ENCODE measurements around the gene YLPM1.

Gene YLPM1

DNA sequence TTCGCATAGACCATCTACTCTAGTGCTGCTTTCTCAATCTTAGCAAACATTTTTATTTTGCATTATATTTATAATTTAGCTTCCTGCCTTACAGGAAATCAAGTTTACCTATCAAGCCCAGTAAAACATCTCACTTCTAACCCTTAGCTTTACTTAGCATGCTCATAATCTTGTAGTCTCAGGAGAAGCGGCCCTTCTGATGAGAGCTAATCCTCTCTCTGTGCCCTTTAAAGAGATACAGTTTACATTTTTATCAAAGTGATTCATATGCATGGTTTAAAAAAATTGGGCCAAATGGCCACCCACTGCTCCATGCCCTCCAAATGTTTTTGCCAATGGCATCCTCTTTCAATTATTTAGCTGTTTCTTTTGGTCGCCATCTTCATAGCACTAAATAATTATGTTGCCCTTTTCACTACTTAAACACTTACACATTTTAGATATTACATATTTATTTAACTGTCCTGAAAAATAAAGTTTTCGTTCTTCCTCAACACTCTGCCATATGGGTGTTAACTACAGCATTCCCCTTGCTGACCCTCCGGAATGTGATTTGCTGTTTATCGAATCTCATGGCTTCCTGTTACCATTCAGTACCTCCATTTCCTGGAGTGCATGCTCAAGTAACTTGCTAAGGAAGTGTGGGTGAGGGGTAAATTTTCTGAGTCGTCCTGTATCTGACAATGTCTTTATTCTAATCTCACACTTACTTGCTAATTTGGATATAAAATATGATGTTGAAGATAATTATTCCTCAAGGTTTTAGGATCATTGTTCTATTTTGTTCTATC, 29.3 kb downstream of the YLPM1 start:
- no peak for DNase-seq

DNA sequence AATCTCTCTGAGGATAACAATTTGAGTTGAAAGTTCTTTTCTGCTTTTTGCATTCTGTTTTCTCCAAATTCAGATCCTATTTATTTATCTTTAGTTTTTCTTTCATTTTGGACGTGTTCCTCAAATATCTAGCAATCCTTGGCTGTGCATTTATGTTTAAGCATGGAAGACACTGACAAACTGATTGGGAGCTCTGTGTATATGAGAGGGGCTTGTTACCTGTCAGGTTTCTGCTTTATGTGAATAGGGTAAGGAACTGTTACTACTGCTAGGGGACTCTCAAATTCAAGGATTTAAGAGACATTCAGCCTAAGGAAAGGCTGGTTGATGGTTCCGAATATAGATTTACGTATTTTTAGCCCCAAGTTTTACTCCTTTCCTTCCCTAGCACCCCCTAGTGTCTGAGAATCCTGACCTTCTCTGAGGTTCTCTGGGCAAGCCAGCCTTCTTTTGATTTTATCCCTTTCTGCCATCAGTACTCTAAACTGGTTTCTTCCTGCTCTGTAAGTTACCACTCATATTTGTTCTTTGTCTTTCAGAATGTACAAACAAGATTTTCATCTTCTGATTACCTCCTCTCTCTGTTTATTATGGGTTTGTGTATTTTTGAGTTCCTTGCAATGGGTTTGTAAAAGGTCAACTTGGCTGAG, 30.5 kb downstream of the YLPM1 start:
- no peak for DNase-seq

DNA sequence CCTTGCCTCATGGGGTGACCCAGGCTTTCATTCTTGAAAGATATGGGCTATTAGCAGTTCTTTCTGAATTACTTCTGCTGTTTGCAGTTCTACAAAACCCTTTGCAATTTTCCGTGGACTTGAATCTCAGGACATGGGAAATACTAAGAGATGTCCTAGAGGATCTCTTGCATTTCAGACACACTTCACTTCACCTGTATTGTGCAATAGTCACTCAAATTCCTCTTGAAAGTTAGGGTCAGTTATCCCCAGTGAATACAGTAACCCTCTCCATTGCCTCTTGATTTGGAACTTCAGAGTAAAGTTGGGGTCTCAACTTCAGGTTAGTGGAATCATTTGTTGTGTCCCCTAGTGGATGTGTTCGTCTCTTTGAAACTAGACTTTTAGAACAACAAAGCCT, 31.8 kb downstream of the YLPM1 start:
- no peak for DNase-seq

DNA sequence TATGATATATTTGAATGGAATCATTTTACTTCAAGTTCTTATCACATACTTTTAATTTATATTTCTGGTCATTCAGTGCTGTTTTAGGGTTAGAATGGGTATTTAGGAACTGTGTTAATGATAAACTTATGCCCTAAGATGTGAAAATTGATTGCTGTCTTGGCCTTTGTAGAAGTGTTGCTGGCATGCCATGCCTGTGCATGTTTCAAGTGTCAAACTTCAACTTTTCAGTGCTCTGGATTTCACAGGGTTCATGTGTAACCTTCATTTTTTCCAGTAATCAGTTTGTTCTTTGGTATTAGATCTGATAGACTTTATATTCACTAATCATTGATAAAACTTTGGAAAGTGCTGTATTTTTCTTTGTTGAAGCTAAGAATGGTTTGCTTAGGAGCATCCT, 36.6 kb downstream of the YLPM1 start:
- no peak for DNase-seq

DNA sequence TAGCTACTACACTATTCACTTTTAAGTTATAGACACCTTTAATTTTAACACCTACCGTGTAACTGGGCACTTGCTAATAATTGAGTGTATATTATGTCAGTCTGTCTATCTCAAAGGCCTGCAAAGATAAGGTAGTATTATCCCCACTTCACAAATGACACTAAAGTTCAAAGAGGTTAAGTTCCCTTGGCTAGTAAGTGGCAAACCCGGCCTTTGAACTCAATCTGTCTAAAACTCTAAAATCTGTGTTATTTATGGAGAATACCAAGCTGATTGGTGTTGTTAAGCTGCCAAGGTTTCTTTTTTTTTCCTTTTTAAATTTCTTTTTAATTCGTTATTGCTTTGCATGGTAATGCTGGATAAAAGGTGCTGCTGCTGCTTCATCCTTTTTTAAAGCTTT, 37.7 kb downstream of the YLPM1 start:
- DNase-seq: no peak

DNA sequence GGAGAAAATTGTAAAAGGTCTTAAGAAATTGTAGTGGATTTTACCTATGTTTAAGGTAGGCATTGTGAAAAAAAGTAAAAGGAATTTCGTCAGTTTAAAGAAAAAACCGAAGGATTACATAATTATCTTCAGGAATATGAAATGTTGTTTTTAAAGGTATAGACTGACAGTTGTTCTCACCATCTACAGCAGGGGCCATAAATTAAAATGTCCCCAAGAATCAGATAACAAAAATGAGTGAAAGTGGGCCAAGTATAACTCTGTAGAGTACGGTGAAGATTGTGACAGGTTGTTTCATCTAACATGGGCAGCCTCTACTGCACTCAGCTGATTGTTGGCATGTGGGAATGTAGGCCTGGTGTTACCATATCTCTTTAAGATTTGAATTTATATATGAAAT, 38.3 kb downstream of the YLPM1 start:
- no peak for DNase-seq

DNA sequence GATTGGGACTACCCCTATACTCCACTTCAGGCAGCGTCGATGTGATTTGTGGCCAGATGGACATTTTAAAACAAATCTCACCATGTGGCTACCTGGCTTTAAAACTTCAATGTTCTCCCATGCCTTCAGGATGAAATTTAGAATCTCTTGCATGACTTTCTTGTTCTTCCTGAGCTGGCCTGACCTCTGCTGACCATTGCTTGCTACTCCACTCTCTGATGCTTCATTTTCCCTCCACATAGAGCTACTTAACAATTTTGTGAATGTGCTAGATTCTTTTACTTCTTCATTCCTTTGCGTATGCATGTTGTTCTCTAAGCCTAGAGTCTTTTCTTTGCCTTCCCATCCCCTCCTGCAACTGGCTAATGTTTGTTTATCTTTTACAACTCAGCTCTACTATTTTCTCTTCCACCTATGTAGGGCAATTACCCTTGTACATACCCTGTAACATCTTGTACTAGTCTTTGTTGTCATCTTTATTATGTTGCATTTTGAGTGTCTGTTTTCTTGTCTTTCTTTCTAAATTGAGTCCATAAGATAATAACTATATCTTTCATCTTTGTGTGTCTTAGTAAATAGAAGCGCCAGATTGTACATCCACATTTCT, 41.2 kb downstream of the YLPM1 start:
- no peak for DNase-seq

DNA sequence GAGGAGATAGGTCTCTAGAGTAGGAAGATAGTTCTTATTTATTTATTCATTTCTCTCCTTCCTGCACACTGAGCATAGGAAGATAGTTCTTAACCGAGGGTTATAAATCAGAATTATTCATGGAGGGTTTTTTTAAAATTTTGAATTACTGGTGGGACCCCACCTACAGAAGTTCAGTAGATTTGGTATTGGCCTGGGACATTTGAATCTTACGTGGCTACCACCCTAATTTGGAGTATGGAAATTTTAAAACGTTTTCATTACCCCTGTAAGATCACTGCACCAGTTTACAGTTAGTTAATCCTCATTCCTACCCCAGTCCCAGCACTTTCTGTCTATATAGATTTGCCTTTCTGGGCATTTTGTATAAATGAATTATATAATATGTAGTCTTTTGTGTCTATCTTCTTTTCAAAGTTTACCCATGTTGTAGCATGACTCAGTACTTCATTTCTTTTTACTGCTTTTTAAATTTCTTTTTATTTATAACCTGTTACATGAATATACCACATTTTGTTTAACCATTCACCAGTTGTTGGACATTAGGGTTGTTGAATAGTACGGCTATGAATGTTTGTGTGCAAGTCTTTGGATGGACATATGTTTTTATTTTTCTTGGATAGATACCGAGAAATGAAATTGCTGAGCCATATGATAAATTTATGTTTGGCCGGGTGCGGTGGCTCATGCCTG, 44.9 kb downstream of the YLPM1 start:
- no peak for DNase-seq

DNA sequence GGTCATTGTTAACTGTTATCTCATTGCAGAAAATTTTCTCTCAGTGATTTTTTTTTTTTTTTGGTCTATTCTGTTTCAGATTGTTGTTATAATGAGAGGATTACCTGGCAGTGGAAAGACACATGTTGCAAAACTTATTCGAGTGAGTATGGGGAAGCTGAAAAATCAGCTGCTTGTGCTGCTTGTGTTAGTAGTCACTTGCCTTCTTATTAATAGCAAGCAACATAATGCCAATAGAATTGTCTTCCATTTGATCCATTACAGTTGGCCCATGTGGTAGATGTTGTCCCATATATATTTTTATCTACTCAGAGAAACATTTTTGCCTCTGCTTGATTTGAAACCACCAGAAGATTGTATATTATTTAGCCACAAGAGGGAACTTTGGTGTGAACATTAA, 53.0 kb downstream of the YLPM1 start:
- no peak for DNase-seq

DNA sequence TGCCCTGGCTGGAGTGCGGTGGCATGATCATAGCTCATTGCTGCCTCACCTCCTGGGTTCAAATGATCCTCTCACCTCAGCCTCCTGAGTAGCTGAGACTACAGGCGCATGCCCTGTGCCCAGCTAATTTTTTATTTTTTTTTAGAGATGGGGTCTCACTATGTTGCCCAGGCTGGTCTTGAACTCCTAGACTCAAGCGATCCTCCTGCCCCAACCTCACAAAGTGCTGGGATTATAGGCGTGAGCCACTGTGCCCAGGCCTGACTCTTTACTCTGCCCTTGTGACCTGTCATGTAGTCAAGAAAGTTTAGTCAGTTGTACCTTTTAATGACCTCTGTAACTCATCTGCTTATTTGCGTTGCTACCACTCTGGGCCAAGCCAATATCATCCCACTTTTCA, 57.2 kb downstream of the YLPM1 start:
- no peak for DNase-seq

DNA sequence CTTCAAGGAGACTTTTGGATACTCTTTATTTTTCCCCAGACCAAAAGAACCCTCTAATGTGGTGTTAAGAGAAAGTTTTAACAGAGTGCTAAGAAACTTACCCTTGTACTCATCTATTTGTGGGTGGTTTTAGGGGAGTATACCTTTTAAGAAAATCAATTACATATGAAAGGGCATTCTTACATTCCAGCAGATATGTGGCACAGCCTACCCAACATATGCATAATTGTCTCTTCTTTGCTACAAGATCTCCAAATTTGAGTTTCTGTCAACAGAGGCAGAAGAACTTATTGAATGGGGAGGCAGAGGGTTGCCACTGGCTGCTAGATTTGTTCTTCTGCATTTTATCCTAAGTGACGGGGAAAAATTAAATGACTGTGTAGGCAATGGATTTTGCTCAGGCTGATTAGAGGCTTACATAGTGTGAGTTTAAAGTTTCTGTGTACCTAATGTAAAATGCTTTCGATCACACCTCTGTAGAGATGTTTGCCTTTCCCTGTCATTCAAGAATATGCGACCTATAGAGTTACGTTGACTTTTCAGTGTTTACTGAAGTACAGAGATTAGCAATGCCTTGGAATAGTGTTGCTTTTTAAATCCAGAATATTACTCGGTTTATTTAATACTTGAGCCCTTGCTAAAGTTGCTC, 58.3 kb downstream of the YLPM1 start:
- DNase-seq: no peak

DNA sequence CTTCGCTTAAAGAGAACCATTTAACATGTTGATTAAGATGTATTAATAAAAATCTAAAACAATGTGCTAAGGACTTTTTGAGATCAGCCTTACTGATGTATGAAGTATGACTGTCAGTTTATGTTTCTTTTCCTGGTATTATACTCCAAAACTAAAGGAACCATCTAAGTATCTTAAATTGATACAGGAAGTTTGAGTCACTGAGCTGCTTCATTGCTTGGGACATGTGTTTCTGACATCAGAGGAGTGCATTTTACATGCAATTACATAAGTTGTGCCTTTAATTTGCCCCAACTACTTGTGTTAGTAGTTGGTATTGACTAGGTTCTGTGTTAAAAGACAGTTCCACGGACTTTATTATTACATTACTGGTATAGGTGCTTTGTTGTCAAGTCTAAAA, 61.9 kb downstream of the YLPM1 start:
- no peak for DNase-seq

DNA sequence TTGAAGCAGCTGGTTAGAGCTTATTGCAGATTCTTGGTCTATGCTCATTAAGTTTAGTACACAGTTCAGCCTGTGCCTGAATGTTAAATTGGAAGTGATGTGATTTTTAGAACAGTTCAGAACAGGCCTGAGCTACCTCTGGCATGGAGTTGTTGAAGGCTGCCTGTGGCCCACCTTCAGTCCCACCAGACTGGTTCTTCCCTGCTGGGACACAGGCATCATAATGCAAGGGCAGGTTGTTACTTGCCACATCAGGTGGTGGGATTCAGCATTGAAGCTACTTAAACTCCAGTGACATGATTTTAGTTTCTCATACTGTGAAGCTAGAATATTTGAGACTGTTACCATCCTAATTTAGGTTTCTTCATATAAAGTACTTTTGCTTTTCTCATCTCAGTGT, 63.5 kb downstream of the YLPM1 start:
- DNase-seq: no peak

DNA sequence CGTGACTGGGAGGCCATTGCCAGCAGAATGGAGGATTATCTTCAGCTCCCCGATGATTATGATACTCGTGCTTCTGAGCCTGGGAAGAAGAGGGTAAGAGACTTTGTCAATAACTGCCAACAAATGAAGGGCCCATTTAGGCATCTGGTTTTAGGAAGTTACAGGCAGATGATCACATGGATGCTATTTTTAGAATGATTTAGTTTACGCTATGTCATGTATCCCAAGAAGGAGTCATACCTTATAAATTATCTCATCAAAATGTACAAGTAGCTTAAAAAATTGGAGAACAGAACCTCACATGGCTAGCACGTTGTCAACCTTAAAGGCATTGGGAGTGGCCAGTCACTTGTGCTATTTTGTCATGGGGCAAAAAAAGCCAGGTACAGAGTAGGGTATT, 66.1 kb downstream of the YLPM1 start:
- DNase-seq: no peak

DNA sequence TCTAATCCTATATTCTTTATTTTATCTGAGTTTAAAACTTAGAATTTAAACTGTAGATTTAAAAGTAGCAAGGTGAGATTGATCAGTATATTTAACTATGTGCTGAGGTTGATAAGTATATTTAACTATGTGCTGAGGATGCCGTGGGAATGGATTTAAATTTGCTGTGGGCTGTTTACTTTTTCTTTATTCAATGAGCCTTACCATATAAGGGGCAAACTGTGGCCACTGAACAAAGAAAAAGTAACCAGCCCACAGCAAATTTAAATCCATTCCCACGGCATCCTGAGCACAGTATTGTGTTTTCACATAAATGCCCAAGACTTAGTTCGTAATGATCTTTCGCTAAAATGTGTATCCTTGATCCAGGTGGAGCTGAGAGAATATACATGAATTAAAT, 69.7 kb downstream of the YLPM1 start:
- DNase-seq: no peak

DNA sequence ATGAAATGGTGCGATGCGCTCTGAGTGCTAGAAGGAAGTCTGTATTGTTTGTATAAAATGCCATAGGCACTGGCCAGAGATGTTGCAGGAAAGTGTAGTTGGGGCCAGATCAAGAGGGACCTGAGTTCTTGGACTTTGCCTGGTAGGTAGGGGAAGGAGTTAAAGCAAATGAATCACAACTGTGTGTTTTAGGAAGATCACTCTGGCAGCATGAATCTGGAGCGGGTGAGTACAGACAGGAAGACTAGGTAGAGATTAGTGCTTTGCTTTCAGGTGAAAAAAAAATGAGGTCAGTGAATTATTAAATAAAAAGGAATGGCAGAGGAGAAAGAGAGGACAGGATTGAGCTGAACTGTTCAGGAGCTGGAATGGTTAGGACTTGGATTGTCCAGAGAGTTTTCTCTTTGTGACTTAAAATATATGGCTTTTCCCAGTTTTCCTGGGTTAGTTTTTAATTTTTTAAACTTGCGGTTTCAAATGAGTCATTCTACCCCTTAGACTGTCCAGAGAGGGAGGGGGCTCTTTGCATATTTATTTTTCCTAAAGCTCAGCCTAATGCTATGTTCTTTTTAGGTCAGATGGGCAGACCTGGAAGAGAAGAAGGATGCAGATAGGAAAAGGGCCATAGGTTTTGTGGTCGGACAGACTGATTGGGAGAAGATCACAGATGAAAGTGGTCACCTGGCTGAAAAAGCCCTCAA, 71.7 kb downstream of the YLPM1 start:
- DNase-seq: no peak

DNA sequence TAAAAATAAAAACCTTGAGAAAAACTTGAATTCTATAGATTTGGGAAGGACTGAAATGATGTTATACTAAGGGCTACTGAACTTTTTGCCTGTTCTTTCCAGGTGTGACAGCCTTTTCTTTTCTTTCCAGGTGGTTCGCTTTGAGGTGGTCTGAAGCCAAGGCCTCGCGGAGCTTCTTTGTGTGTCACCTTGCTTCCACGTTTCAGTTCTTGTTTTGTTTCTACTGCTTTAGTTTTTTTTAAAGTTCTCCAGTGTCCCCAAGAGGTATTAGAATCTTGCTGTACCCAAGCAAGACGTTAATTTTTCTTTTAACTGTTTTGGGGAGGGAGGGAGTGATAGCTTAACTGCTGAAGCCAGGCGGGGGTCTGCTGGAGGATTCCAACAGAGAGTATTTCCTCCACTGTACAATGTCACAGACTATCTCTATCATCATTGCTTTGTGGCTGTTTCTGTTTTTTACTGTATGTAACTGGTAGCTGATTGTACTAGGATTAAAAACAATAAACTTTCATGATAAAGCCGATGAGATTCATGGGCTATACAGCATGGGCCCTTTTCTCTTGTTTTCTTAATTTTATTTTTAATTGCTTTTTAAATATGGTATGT, 72.6 kb downstream of the YLPM1 start:
- no peak for DNase-seq

DNA sequence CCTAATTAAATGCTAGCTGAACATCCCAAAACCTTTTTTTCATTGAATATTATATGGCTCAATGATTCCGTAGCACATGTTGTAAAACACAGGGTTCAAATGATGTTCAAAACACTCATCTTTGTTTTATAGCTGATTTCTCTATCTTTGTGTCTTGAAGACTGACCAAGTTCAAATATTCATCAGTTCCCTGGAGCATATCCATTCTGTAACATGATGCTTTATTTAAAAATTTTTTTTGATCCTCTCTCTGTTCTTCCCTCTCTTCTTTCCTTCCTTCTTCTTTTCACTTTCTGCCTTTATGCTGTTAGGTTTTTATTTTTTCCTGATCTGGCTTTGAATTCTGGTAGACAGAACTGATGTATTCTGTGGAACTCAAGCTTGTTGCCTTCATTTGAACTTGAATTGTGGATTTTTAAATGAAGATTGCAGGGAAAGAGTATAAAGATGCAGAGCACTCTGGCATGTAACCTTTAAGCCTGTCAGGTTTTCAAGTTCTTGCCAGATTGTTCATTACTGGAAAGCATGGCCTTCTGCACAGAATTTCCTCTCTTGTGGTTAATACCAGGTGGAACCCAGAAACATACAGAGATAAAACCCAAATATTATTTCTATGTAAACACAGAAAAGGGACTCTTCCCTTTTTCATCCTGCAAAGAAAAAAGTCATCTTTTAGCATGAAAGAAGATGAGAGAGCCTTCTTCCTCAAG, 73.3 kb downstream of the YLPM1 start:
- DNase-seq: no peak

DNA sequence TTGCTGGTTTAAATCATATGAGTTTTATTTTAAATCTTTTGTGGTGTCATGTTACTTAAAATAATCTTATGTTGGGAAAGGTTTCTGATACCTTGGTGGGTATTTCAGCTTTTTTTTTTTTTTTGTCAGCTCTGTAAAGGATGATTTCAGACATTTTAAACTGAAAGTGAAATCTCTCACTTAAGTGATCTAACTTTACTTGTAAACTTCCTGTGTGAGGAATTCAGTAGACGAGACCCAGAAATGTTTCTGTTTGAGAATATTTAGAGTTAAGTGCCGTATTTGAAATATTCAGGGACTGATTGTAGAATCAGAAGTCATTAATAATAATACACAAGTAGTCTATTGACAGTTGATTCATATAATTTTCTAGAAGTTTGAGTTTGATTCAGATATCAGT, 75.0 kb downstream of the YLPM1 start:
- no peak for DNase-seq

DNA sequence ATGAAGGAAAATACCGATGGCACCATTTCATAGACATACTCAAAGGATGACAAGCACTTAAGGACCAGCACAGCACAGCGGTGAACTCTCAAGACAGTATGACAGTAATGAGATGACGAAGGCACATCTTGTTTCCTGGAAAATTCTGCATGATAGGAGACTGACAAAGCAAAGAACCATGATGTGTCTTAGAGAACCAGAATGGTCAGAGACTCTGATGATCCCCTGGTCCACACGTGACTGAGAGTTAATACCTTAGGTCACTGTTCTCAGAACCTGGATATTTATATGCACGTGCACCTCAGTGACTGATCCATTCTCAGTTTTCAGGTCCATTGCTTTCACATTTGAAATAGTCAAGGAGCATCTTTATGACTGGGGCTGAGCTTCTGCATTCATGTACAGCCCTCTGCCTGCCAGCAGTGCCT, 77.5 kb downstream of the YLPM1 start:
- no peak for DNase-seq

Data from activated T-cell treated with anti-CD3 and anti-CD28 coated beads, Interleukin-2, amount 50 U/mL, for 48 hours (primary cell).